Activated naive CD4-positive, alpha-beta T cell treated with anti-CD3 and anti-CD28 coated beads, Interleukin-2, amount 50 U/mL, for 72 hours (primary cell): ENCODE data around the gene ERMAP. TPM values are rescaled to one million over a fixed set of nuclear protein-coding genes. Genes with fewer than 3 reads are reported as not detected.
"Not testable (repeated sequence)": the region's sequence is repeated elsewhere in the genome, so short reads cannot be mapped to it uniquely, and the experiment has no call there.

Experiments used
- ATAC-seq, 2 donors: fragments of 150-1000 bp; cut with Tn5 transposase; 2 replicates each; pipeline ENCODE4 v1.10.0; 2021; ENCODE audit warnings: mild to moderate bottlenecking in 2 of 2, moderate library complexity in 2 of 2
- DNase-seq, 2 donors: peaks; one replicate each; pipeline ENCODE4 v3.0.0; 2021 to 2022; ENCODE audit warnings: low spot score in 2 of 2
- H3K27ac Mint-ChIP-seq, 2 donors: one replicate each; pipeline ENCODE4 v1.8.0; 2022; ENCODE audit warnings: mild to moderate bottlenecking in 2 of 2, mixed read lengths in 2 of 2
- H3K36me3 Mint-ChIP-seq, 2 donors: one replicate each; pipeline ENCODE4 v1.8.0; 2022; ENCODE audit warnings: mixed read lengths in 2 of 2
- H3K9me3 Mint-ChIP-seq, 2 donors: one replicate each; pipeline ENCODE4 v1.8.0; 2022; ENCODE audit warnings: mixed read lengths in 2 of 2
- total RNA-seq, 2 donors: library from RNA; stranded (reverse); gene quantifications; one replicate each; pipeline ENCODE4 v1.2.3, GENCODE V29; 2022

ERMAP gene
- total RNA-seq, 2 donors from 2014 or later = 4.3 to 5.0 TPM

DNA sequence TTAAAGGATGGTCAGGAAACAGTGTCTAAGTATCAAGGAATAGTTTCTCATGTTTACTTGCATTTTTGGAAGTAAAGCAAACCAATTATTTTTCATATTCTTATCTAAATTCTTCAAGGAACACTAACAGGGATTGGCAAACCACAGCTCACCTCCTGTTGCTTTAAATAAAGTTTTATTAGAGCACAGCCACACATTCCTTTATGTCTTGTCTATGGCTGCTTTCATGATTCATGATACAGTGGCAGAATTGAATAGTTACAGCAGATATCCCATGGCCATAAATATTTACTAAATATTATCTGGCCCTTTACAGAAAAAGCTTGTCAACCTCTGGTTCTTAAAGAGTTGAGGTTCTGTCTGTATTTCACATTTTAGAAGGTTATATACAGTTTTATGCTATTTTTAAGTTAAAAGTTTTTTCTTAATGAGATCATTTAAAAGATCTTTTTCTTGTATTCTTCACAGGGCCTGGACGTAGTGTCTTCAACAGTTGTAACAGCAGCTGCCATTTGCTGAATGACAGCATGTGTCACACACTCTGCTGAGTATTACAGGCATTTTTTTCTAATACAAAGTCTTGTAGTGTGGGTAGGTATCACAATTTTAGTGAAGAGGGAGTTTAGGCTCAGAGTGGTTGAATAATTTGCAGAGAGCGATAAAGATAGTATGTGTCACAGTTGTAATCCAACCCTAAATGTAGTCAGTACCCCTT, 32.1 kb downstream of the ERMAP start:
- Mint-ChIP-seq H3K9me3 (peaks cover 9 to 10% of the 10 kb centered on the region in 2 donors), H3K36me3 (peaks cover 47 to 54% of the 10 kb centered on the region in 2 donors), H3K27ac (no peak overlapping the region)
- DNase-seq = no peak
- no peak for ATAC-seq

DNA sequence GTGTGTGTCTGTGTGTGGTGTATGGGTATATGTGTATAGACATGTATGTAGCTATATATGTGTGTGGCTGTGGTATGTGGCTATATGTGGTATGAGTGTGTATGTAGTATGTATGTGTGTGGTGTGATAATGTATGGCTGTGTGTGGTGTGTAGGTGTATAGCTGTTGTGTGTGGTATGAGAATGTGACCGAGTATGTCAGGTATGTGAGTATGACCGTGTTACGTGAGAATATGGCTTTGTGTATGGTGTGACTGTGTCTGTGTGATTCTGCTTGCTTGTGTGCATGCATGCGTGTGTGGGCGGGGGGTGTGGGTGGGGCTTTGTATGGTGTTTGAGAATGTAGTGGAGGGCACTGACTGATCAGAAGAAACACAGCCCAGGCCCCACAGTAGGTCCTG, 33.0 kb downstream of the ERMAP start:
- DNase-seq (no peak), ATAC-seq (no peak)
- H3K36me3 Mint-ChIP-seq = peaks cover 42 to 48% of the 10 kb centered on the region in 2 donors
- H3K27ac Mint-ChIP-seq = peak overlapping the region in 1 of 2 donors; percentile 2
- peaks cover 9 to 10% of the 10 kb centered on the region in 2 donors for H3K9me3 Mint-ChIP-seq

DNA sequence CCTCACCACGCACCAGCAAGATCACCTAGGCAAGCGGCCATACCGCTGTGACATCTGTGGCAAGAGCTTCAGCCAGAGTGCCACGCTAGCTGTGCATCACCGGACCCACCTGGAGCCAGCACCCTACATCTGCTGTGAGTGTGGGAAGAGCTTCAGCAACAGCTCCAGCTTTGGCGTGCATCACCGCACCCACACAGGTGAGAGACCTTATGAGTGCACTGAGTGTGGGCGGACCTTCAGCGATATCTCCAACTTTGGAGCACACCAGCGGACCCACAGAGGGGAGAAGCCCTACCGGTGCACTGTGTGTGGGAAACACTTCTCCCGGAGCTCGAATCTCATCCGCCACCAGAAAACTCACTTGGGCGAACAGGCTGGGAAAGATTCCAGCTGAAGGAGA, 34.5 kb downstream of the ERMAP start:
- Mint-ChIP-seq H3K9me3 (peaks cover 9 to 10% of the 10 kb centered on the region in 2 donors), H3K27ac (no peak overlapping the region), H3K36me3 (peaks cover 38 to 48% of the 10 kb centered on the region in 2 donors)
- DNase-seq = no peak
- no peak for ATAC-seq

DNA sequence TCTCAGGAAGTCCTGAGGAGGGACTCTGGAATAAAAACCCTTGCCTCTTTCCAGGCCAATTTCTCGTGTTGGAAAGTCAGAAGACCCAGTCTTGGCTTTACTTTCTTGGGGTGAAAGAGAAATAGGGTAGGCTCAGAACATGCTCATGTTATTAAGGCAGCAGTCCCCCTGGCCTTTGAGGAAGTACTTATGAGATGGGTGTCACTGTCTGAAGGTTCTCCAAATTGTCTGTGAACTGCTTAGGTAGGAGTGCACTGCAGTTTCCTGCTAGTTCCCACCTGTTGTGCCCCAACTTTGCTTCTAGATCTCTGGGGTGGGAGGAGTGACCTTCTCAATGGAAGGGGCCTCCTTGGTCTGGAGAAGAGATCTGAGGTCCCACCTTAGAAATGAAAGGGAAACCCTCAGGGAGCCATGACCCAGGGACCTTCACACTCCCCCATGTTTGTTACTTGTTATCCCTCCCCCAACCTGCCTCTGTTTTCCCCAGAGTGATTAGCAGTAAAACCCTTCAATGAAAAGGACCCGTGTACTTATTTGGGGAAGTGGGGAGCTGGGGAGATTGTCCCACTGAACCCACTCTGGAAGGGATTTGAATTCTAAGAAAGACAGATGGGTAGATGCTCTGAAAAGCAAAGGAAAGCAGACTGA, 35.2 kb downstream of the ERMAP start:
- DNase-seq = no peak
- no peak for ATAC-seq
- peaks cover 9 to 12% of the 10 kb centered on the region in 2 donors for H3K9me3 Mint-ChIP-seq
- peaks cover 31 to 46% of the 10 kb centered on the region in 2 donors for H3K36me3 Mint-ChIP-seq
- H3K27ac Mint-ChIP-seq = peak overlapping the region in 1 of 2 donors; percentile 22

DNA sequence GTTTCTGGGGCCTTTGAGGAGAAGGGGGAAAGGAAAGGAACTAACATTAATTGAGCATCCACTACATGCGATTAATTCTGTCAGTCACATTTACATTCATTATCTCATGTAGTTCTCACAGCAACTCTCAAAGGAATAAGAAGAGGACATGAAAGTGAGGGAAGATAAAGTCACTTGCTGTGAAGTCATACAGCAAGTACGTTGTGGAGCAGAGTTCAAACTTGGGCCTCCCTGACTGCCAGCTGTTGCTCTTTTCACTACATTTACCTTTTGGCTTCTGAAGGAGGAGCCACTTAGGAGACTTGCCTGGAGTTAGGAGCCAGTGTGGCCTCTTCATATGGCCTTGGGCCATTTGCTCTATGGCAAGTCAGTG, 35.7 kb downstream of the ERMAP start:
- ATAC-seq (no peak), DNase-seq (no peak)
- H3K9me3 Mint-ChIP-seq = peaks cover 9 to 15% of the 10 kb centered on the region in 2 donors
- peak overlapping the region in 1 of 2 donors; percentile 22 for H3K27ac Mint-ChIP-seq
- H3K36me3 Mint-ChIP-seq = peaks cover 26 to 49% of the 10 kb centered on the region in 2 donors

DNA sequence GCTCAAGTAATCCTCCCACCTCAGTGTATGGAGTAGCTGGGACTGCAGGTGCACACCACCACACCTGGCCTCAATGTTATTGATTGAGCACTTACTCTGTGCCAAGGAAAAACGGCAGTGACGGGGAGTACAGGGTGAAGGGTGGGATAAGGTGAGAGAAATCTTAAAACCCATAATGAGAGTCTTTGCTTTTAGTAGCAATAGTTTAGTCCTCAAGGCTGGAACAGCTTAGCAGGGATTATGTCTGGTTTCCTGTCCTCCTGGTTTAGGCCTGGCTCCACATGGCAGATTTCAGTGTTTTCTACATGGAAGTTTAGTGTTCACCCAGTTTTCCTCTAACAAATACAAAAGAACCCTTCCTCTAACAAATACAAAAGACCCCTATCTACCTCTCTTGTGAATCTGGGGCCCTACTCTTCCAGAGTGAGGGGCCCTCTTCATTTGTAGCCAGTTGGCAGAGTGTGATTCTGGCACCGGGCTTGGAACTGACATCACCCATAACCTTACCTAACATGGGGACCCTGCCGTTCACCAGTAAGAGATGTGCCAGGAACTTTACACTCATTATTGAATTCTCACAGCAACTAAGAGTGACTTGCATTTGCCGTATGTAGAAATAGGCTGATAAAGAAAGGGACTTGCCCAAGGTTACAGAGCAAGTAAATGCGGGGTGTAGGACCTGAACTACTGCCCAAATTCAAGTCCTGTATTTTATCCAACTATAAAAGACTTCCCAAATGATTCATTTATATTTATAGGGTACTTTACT, 36.4 kb downstream of the ERMAP start:
- H3K27ac Mint-ChIP-seq = peak overlapping the region in 1 of 2 donors; percentile 33
- ATAC-seq (no peak), DNase-seq (no peak)
- peaks cover 23 to 49% of the 10 kb centered on the region in 2 donors for H3K36me3 Mint-ChIP-seq
- peaks cover 9 to 15% of the 10 kb centered on the region in 2 donors for H3K9me3 Mint-ChIP-seq

DNA sequence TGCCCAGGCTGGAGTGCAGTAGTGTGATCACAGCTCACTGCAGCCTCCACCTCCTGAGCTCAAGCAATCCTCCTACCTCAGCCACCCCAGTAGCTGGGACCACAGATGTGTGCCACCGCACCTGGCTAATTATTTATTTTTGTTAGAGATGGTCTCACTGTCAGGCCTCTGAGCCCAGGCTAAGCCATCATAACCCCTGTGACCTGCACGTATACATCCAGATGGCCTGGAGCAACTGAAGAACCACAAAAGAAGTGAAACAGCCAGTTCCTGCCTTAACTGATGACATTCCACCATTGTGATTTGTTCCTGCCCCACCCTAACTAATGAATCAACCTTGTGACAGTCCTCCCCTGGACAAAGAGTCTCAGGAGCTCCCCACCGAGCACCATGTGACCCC, 39.6 kb downstream of the ERMAP start:
- not testable (repeated sequence) for ATAC-seq, DNase-seq, H3K27ac Mint-ChIP-seq
- Mint-ChIP-seq H3K36me3 (peaks cover 11 to 30% of the 10 kb centered on the region in 2 donors), H3K9me3 (peaks cover 5 to 15% of the 10 kb centered on the region in 2 donors)

DNA sequence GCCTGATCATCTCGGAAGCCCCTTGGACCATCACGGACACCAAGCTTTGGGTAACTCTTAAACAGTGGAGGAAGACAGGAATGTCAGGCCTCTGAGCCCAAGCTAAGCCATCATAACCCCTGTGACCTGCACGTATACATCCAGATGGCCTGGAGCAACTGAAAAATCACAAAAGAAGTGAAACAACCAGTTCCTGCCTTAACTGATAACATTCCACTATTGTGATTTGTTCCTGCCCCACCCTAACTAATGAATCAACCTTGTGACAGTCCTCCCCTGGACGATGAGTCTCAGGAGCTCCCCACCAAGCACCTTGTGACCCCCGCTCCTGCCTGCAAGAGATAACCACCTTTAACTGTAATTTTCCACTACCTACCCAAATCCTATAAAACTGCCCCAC, 42.4 kb downstream of the ERMAP start:
- H3K9me3 Mint-ChIP-seq = peaks cover 5 to 15% of the 10 kb centered on the region in 2 donors
- not testable (repeated sequence) for ATAC-seq

DNA sequence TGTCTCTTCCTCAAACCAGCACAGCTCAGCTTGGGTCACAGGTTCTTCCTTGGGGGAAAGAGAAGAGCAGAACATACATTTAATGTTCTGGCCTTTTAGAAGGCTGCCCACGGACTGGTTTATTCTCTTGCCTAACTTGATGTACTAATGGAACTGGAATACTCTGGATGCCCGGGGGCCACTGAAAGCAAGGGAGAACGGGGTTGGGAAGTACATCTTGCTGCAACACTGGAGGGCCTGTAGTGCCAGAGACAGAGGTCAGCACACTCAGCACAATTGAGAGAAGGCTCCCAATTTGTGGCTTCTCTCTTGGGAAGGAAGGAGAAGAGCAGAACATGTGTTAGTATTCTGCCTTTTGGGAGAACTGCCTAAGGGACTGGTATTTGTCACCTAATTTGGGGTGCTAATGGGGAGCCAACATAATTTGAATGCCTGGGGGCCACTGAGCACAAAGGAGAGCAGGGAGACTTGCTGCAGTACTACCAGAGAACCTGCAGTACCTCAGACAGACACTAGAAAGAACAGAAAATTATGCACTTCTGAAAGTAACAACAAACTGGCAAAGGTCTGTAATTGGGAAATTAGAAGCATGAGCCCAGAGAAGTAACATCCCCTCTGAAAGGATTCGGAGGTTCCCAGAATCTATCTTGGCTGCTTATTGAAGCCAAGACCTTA, 43.6 kb downstream of the ERMAP start:
- Mint-ChIP-seq H3K36me3 (peaks cover 10 to 22% of the 10 kb centered on the region in 2 donors), H3K27ac (no peak overlapping the region), H3K9me3 (peaks cover 5 to 15% of the 10 kb centered on the region in 2 donors)
- ATAC-seq (no peak), DNase-seq (no peak)

More for the DNA sequence above, 42.4 kb downstream of the ERMAP start:
- peaks cover 10 to 22% of the 10 kb centered on the region in 2 donors for H3K36me3 Mint-ChIP-seq
- DNase-seq, H3K27ac Mint-ChIP-seq: not testable (repeated sequence)

DNA sequence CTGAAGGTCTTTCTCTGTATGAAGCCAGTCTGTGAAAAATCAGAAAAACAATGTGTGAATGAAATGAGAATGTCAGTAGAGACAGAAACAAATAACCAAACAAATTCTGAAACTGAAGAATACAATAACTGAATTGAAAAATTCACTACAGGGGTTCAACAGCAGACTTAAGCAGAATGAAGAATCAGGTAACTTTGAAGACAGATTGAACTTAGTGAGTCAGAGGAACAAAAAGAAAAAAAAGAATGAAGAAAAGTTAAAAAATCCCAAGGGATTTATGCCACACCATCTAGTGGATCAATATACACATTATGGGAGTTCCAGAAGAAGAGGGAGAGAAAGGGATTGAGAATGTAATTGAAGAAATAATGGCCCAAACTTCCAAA, 44.1 kb downstream of the ERMAP start:
- Mint-ChIP-seq H3K27ac (no peak overlapping the region), H3K36me3 (peaks cover 10 to 22% of the 10 kb centered on the region in 2 donors), H3K9me3 (peaks cover 5 to 15% of the 10 kb centered on the region in 2 donors)
- DNase-seq = no peak
- ATAC-seq = no peak

DNA sequence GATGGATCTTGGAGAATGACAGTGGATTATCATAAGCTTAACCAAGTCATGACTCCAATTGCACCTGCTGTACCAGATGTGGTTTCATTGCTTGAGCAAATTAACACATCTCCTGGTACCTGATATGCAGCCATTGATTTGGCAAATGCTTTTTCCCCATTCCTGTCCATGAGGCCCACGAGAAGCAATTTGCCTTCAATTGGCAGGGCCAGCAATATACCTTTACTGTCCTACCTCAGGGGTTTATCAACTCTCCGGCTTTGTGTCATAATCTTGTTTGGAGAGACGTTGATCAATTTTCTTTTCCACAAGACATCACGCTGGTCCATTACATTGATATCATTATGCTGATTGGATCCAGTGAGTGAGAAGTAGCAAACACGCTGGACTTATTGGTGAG, 49.6 kb downstream of the ERMAP start:
- H3K36me3 Mint-ChIP-seq = no peaks in the 10 kb centered on the region
- H3K27ac Mint-ChIP-seq = no peak overlapping the region
- H3K9me3 Mint-ChIP-seq = no peaks in the 10 kb centered on the region
- no peak for ATAC-seq
- no peak for DNase-seq

DNA sequence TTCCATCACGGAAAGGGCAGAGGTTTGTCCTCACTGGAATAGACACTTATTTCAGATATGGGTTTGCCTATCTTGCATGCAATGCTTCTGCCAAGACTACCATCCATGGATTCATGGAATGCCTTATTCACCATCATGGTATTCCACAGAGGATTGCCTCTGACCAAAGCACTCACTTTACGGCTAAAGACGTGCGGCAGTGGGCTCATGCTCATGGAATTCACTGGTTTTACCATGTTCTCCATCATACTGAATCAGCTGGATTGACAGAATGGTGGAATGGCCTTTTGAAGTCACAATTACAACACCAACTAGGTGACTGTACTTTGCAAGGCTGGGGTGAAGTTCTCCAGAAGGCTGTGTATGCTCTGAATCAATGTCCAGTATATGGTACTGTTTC, 51.5 kb downstream of the ERMAP start:
- not testable (repeated sequence) for H3K36me3 Mint-ChIP-seq, ATAC-seq

DNA sequence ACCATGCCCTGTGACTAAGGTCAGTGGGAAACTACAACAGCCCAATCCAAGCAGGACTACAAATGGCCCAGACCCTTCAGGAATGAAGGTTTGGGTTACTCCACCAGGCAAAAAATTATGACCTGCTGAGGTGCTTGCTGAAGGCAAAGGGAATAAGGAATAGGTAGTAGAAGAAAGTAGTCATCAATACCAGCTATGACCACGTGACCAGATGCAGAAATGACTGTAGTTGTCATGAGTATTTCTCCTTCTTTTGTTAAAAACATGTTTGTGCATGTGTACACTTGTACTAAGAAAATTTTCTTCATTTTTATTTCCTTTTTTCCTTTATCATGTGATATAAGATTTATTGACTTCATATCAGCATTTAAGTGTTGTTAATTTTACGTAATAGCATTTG, 52.3 kb downstream of the ERMAP start:
- not testable (repeated sequence) for ATAC-seq, H3K27ac Mint-ChIP-seq, DNase-seq, H3K36me3 Mint-ChIP-seq, H3K9me3 Mint-ChIP-seq

More for the DNA sequence above, 51.5 kb downstream of the ERMAP start:
- not testable (repeated sequence) for H3K9me3 Mint-ChIP-seq, DNase-seq, H3K27ac Mint-ChIP-seq

DNA sequence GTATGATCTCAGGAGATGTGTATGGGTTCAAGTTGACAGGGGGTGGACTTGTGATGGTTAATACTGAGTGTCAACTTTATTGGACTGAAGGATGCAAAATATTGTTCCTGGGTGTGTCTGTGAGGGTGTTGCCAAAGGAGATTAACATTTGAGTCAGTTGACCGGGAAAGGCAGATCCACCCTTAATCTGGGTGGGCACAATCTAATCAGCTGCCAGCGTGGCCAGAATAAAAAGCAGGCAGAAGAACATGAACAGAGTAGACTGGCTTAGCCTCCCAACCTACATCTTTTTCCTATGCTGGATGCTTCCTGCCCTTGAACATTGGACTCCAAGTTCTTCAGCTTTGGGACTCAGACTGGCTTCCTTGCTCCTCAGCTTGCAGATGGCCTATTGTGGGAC, 52.8 kb downstream of the ERMAP start:
- not testable (repeated sequence) for ATAC-seq, DNase-seq, H3K9me3 Mint-ChIP-seq, H3K27ac Mint-ChIP-seq, H3K36me3 Mint-ChIP-seq

DNA sequence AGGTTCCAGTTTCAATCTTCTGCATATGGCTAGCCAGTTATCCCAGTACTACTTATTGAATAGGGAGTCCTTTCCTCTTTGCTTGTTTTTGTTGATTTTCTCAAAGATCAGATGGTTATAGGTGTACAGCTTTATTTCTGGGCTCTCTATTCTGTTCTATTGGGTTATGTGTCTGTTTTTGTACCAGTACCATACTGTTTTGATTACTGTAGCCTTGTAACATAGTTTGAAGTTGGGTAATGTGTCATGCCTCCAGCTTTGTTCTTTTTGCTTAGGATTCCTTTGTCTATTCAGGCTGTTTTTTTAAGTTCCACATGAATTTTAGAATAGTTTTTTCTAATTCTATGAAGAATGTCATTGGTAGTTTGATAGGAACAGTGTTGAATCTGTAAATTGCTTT, 56.2 kb downstream of the ERMAP start:
- not testable (repeated sequence) for ATAC-seq, H3K36me3 Mint-ChIP-seq, H3K9me3 Mint-ChIP-seq

DNA sequence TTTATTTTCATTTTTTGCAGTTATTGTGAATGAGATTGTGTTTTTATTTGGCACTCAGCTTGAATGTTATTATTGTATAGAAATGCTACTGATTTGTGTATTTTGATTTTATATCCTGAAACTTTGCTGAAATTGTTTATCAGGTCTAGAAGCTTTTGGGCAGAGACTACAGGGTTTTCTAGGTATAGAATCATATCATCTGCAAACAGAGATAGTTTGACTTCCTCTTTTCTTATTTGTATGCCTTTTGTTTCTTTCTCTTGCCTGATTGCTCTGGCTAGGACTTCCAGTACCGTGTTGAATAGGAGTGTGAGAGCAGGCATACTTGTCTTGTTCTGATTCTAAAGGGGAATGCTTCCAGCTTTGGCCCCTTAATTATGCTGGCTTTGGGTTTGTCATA, 56.7 kb downstream of the ERMAP start:
- DNase-seq = no peak
- Mint-ChIP-seq H3K9me3 (peaks cover 0 to 10% of the 10 kb centered on the region in 2 donors), H3K36me3 (no peaks in the 10 kb centered on the region), H3K27ac (no peak overlapping the region)
- no peak for ATAC-seq

More for the DNA sequence above, 56.2 kb downstream of the ERMAP start:
- DNase-seq, H3K27ac Mint-ChIP-seq: not testable (repeated sequence)
